Stomach (tissue), 4 donors: ENCODE measurements around the gene C14orf39.

ENCODE experiments used
- EP300 ChIP-seq: sonication (generic); formaldehyde crosslinking; IDR thresholded peaks from one replicate; pipeline ENCODE4 v1.6.1; 2017; ENCODE audit warnings: antibody characterized with exemption
- POLR2A ChIP-seq, 4 donors: fragments of 450-650 bp; IDR thresholded peaks; one replicate each; pipeline ENCODE4 v1.6.1; 2016; ENCODE audit warnings: antibody characterized with exemption in 4 of 4, control low read depth in 2 of 4, mild to moderate bottlenecking in 1 of 4, moderate library complexity in 1 of 4
- TF ChIP-seq, protein P1 (sequence below), 7 experiments: fragments of 450-650 bp in 4 of 7; fragments of 200-600 bp in 3 of 7; sonication (generic) in 3 of 7; IDR thresholded peaks; one replicate each; pipeline ENCODE4 v1.5.1; 2016 to 2019; ENCODE audit warnings: antibody characterized with exemption in 7 of 7, control low read depth in 2 of 7, mild to moderate bottlenecking in 1 of 7

DNA sequence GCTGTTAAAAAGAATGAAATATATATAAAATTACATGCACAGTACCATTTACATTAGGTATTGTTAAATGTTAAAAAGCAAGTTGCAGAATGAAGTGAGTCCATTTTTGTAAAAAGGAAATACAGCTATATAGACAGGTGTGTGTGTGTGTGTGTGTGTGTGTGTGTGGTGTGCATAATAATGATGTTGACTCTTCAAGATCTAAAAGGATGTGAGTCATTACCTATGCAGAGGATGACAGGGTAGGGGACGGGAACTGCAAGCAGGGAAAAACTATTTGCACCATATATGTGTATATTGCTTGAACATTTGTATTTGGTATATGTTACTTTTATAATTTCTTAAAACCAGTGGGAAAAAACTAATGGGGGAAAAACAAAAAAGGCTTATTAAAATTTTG, 3.1 kb downstream of the C14orf39 start:
- TF ChIP-seq, protein P1, sequence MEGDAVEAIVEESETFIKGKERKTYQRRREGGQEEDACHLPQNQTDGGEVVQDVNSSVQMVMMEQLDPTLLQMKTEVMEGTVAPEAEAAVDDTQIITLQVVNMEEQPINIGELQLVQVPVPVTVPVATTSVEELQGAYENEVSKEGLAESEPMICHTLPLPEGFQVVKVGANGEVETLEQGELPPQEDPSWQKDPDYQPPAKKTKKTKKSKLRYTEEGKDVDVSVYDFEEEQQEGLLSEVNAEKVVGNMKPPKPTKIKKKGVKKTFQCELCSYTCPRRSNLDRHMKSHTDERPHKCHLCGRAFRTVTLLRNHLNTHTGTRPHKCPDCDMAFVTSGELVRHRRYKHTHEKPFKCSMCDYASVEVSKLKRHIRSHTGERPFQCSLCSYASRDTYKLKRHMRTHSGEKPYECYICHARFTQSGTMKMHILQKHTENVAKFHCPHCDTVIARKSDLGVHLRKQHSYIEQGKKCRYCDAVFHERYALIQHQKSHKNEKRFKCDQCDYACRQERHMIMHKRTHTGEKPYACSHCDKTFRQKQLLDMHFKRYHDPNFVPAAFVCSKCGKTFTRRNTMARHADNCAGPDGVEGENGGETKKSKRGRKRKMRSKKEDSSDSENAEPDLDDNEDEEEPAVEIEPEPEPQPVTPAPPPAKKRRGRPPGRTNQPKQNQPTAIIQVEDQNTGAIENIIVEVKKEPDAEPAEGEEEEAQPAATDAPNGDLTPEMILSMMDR (IDR thresholded peaks at IDR 0.05): no peak
- TF ChIP-seq POLR2A (IDR thresholded peaks at IDR 0.05): no peak
- TF ChIP-seq EP300: no peak
